H9 (cell line): Measurements from ENCODE around the gene SDHAF2. TPM values are rescaled to one million over a fixed set of nuclear protein-coding genes. Genes with fewer than 3 reads are reported as not detected.
A peak's percentile ranks its signal among the peaks of the same experiment; 100 is the strongest.

Source experiments
- DNase-seq: peaks from one replicate; pipeline ENCODE4 v3.0.0-alpha.2; 2017
- H2AFZ ChIP-seq: one replicate; pipeline ENCODE4 v1.6.1; 2013; ENCODE audit warnings: mild to moderate bottlenecking, low read length, control low read depth, moderate library complexity
- H2AK5ac ChIP-seq: 2 replicates; pipeline ENCODE4 v1.6.1; 2013; ENCODE audit warnings: low read length, control low read depth, mixed read lengths; ENCODE audit not compliant: insufficient read length
- H2BK120ac ChIP-seq: one replicate; pipeline ENCODE4 v1.6.1; 2013; ENCODE audit warnings: low read depth, mild to moderate bottlenecking, low read length, control low read depth, inconsistent platforms; ENCODE audit not compliant: poor library complexity, severe bottlenecking
- H2BK12ac ChIP-seq: 2 replicates; pipeline ENCODE4 v1.6.1; 2013; ENCODE audit warnings: low read length, control low read depth, mixed read lengths, low read depth; ENCODE audit not compliant: insufficient read length
- H2BK15ac ChIP-seq: 2 replicates; pipeline ENCODE4 v1.6.1; 2013; ENCODE audit warnings: low read depth, low read length, control low read depth
- H2BK20ac ChIP-seq: one replicate; pipeline ENCODE4 v1.6.1; 2013; ENCODE audit warnings: low read depth, mild to moderate bottlenecking, low read length, control low read depth, inconsistent platforms; ENCODE audit not compliant: poor library complexity, severe bottlenecking
- H2BK5ac ChIP-seq: 2 replicates; pipeline ENCODE4 v1.6.1; 2013; ENCODE audit warnings: low read length, control low read depth, mixed read lengths; ENCODE audit not compliant: insufficient read length
- H3K14ac ChIP-seq: 2 replicates; pipeline ENCODE4 v1.6.1; 2013; ENCODE audit warnings: low read length, control low read depth; ENCODE audit not compliant: insufficient read depth
- H3K18ac ChIP-seq: 2 replicates; pipeline ENCODE4 v1.6.1; 2013; ENCODE audit warnings: low read depth, mild to moderate bottlenecking, mixed read lengths, low read length, control low read depth; ENCODE audit not compliant: insufficient read length
- H3K23ac ChIP-seq: 2 replicates; pipeline ENCODE4 v1.6.1; 2013; ENCODE audit warnings: low read length, control low read depth, mixed read lengths, low read depth; ENCODE audit not compliant: insufficient read length
- H3K23me2 ChIP-seq: 2 replicates; pipeline ENCODE4 v1.6.1; 2013; ENCODE audit warnings: low read depth, mild to moderate bottlenecking, mixed read lengths, low read length, control low read depth; ENCODE audit not compliant: insufficient read length, poor library complexity, severe bottlenecking
- H3K27ac ChIP-seq: 2 replicates; pipeline ENCODE4 v1.5.1; 2013; ENCODE audit warnings: low read length, control low read depth, mixed read lengths, low read depth; ENCODE audit not compliant: insufficient read length
- H3K27me3 ChIP-seq: 2 replicates; pipeline ENCODE4 v1.6.1; 2013; ENCODE audit warnings: low read length, control low read depth, inconsistent platforms; ENCODE audit not compliant: insufficient read depth
- H3K4ac ChIP-seq: 2 replicates; pipeline ENCODE4 v1.6.1; 2013; ENCODE audit warnings: low read depth, mild to moderate bottlenecking, control low read depth, inconsistent platforms, low read length, moderate library complexity
- H3K4me1 ChIP-seq: 2 replicates; pipeline ENCODE4 v1.6.1; 2013; ENCODE audit warnings: low read length, control low read depth, inconsistent platforms; ENCODE audit not compliant: insufficient read depth
- H3K4me2 ChIP-seq: 2 replicates; pipeline ENCODE4 v1.6.1; 2013; ENCODE audit warnings: low read length, control low read depth, mixed read lengths; ENCODE audit not compliant: insufficient read length, insufficient read depth
- H3K56ac ChIP-seq: 2 replicates; pipeline ENCODE4 v1.6.1; 2013; ENCODE audit warnings: low read depth, mild to moderate bottlenecking, mixed read lengths, low read length, control low read depth; ENCODE audit not compliant: insufficient read length
- H3K79me1 ChIP-seq: 2 replicates; pipeline ENCODE4 v1.6.1; 2013; ENCODE audit warnings: low read depth, mild to moderate bottlenecking, moderate library complexity, low read length, control low read depth, inconsistent platforms; ENCODE audit not compliant: insufficient read depth, poor library complexity, severe bottlenecking
- H3K79me2 ChIP-seq: 2 replicates; pipeline ENCODE4 v1.6.1; 2013; ENCODE audit warnings: low read length, control low read depth, inconsistent platforms; ENCODE audit not compliant: insufficient read depth
- H3K9ac ChIP-seq: 2 replicates; pipeline ENCODE4 v1.6.1; 2013; ENCODE audit warnings: low read length, control low read depth, mixed read lengths; ENCODE audit not compliant: insufficient read length; ENCODE audit errors: extremely low read depth
- H3K9me3 ChIP-seq: one replicate; pipeline ENCODE4 v1.6.1; 2013; ENCODE audit warnings: low read depth, low read length, inconsistent platforms; ENCODE audit not compliant: control insufficient read depth
- H3T11ph ChIP-seq: one replicate; pipeline ENCODE4 v1.6.1; 2013; ENCODE audit warnings: mild to moderate bottlenecking, low read length, control low read depth, inconsistent platforms
- H4K20me1 ChIP-seq: one replicate; pipeline ENCODE4 v1.6.1; 2013; ENCODE audit not compliant: control insufficient read depth, insufficient read length, insufficient read depth
- H4K5ac ChIP-seq: 2 replicates; pipeline ENCODE4 v1.6.1; 2013; ENCODE audit warnings: low read depth, mild to moderate bottlenecking, mixed read lengths, low read length, control low read depth; ENCODE audit not compliant: insufficient read length
- H4K8ac ChIP-seq: replicated peaks from 2 replicates; pipeline ENCODE4 v1.6.1; 2013; ENCODE audit warnings: low read length, control low read depth, mixed read lengths, low read depth; ENCODE audit not compliant: insufficient read length
- H4K91ac ChIP-seq: 2 replicates; pipeline ENCODE4 v1.6.1; 2013; ENCODE audit warnings: low read depth, mild to moderate bottlenecking, moderate library complexity, mixed read lengths, low read length, control low read depth; ENCODE audit not compliant: insufficient read length
- H3K27ac Mint-ChIP-seq, 3 experiments: 2 replicates in 2 of 3; 3 replicates in 1 of 3; pipeline ENCODE4 v1.8.0; 2020 to 2021; ENCODE audit warnings: mixed read lengths in 3 of 3, mild to moderate bottlenecking in 1 of 3, moderate library complexity in 1 of 3
- H3K27me3 Mint-ChIP-seq: 2 replicates; pipeline ENCODE4 v1.8.0; 2021; ENCODE audit warnings: low read depth, mild to moderate bottlenecking, moderate library complexity, mixed read lengths
- H3K36me3 Mint-ChIP-seq, 3 experiments: 2 replicates in 2 of 3; 3 replicates in 1 of 3; pipeline ENCODE4 v1.8.0; 2020 to 2021; ENCODE audit warnings: low read depth in 3 of 3, mixed read lengths in 3 of 3; ENCODE audit not compliant: insufficient read depth in 1 of 3
- H3K4me1 Mint-ChIP-seq, 2 experiments: 2 replicates each; pipeline ENCODE4 v1.8.0; 2020; ENCODE audit warnings: mixed read lengths in 2 of 2
- H3K4me3 Mint-ChIP-seq, 2 experiments: 2 replicates in 1 of 2; 3 replicates in 1 of 2; pipeline ENCODE4 v1.8.0; 2020 to 2021; ENCODE audit warnings: mild to moderate bottlenecking in 2 of 2, mixed read lengths in 2 of 2, moderate library complexity in 1 of 2
- H3K9me3 Mint-ChIP-seq, 2 experiments: 2 replicates in 1 of 2; 3 replicates in 1 of 2; pipeline ENCODE4 v1.8.0; 2020; ENCODE audit warnings: mild to moderate bottlenecking in 2 of 2, mixed read lengths in 2 of 2, moderate library complexity in 1 of 2
- WGBS: extraction: QIAGEN DNeasy Blood & Tissue Kit; methylation state at CpG from one replicate; pipeline ENCODE4 v1.1.7; 2013; ENCODE audit warnings: missing lambda C conversion rate, low lambda C conversion rate, mixed read lengths; ENCODE audit not compliant: insufficient read length; ENCODE audit errors: extremely low coverage; 5-methylcytosine and 5-hydroxymethylcytosine counted together
- total RNA-seq: library from RNA; stranded (reverse); gene quantifications from 2 replicates; pipeline ENCODE4 v1.2.1, GENCODE V29; 2021
- TF ChIP-seq, protein P1 (sequence below): fragments of 200-600 bp; sonication (generic); conservative IDR thresholded peaks from 3 replicates; pipeline ENCODE4 v1.8.0; 2021; ENCODE audit warnings: antibody characterized with exemption, mild to moderate bottlenecking

Gene SDHAF2
- total RNA-seq, 1 experiment from 2014 or later, result 41.8 TPM

GRCh38 chr11:61384271-61385242 is 45.4 kb upstream of the SDHAF2 start:
- H3K9me3 Mint-ChIP-seq, result peaks cover 0 to 1% of the 10 kb centered on the region in 2 experiments; a peak in 1 of 5 replicates
- Histone ChIP-seq H2AFZ (no peak overlapping the region), H4K91ac (no peak overlapping the region), H3K9ac (no peak overlapping the region), H2BK5ac (no peak overlapping the region), H2BK120ac (no peak overlapping the region), H3K27ac (no peak overlapping the region), H3K4ac (no peak overlapping the region), H4K5ac (no peak overlapping the region), H2BK12ac (no peak overlapping the region), H3K4me2 (no peak overlapping the region), H3K4me1 (no peaks in the 10 kb centered on the region), H3K9me3 (no peaks in the 10 kb centered on the region), H4K8ac (no peak overlapping the region), H2BK15ac (no peak overlapping the region), H2AK5ac (no peak overlapping the region), H2BK20ac (no peak overlapping the region), H3K23me2 (no peaks in the 10 kb centered on the region), H3K79me2 (no peaks in the 10 kb centered on the region), H4K20me1 (no peaks in the 10 kb centered on the region), H3K27me3 (no peaks in the 10 kb centered on the region), H3T11ph (no peak overlapping the region), H3K18ac (no peak overlapping the region), H3K23ac (no peak overlapping the region), H3K56ac (no peak overlapping the region), H3K14ac (no peak overlapping the region), H3K79me1 (no peaks in the 10 kb centered on the region)
- TF ChIP-seq, protein P1, sequence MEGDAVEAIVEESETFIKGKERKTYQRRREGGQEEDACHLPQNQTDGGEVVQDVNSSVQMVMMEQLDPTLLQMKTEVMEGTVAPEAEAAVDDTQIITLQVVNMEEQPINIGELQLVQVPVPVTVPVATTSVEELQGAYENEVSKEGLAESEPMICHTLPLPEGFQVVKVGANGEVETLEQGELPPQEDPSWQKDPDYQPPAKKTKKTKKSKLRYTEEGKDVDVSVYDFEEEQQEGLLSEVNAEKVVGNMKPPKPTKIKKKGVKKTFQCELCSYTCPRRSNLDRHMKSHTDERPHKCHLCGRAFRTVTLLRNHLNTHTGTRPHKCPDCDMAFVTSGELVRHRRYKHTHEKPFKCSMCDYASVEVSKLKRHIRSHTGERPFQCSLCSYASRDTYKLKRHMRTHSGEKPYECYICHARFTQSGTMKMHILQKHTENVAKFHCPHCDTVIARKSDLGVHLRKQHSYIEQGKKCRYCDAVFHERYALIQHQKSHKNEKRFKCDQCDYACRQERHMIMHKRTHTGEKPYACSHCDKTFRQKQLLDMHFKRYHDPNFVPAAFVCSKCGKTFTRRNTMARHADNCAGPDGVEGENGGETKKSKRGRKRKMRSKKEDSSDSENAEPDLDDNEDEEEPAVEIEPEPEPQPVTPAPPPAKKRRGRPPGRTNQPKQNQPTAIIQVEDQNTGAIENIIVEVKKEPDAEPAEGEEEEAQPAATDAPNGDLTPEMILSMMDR, result peak; percentile 55; the same call in 2 of the 3 replicates
- DNase-seq, result peak; percentile 44
- H3K27ac Mint-ChIP-seq, result no peak overlapping the region
- peaks cover 5% of the 10 kb centered on the region in 2 experiments; a peak in 3 of 4 replicates for H3K4me1 Mint-ChIP-seq
- H3K36me3 Mint-ChIP-seq, result peaks cover 0 to under 1% (median 0%) of the 10 kb centered on the region in 3 experiments; a peak in 1 of 7 replicates
- no peak overlapping the region for H3K4me3 Mint-ChIP-seq
- peaks cover 6% of the 10 kb centered on the region for H3K27me3 Mint-ChIP-seq
- no CpG with 5 or more reads among the region's 15 CpGs for WGBS
